NT2/D1 (cell line): Measurements from ENCODE around the gene NSMCE1.

ENCODE experiments used
- SUZ12 ChIP-seq: IDR thresholded peaks from 2 replicates; pipeline ENCODE4 v1.6.1; 2011; ENCODE audit not compliant: insufficient read length, insufficient read depth; ENCODE audit errors: extremely low read depth
- YY1 ChIP-seq: IDR thresholded peaks from 2 replicates; pipeline ENCODE4 v1.6.1; 2011; ENCODE audit not compliant: insufficient read length, insufficient read depth
- ZNF274 ChIP-seq: IDR thresholded peaks from 2 replicates; pipeline ENCODE4 v1.6.1; 2011; ENCODE audit warnings: mild to moderate bottlenecking, low read depth, low read length

- no peak for TF ChIP-seq SUZ12
- TF ChIP-seq ZNF274, result no peak
- TF ChIP-seq YY1, result no peak
Observed at GRCh38 chr16:27232901-27233625, 35.5 kb downstream of the NSMCE1 start.
